Mesendoderm (in vitro differentiated cells): Measurements from ENCODE around the gene PDE6B.
"Not testable (repeated sequence)": the region's sequence is repeated elsewhere in the genome, so short reads cannot be mapped to it uniquely, and the experiment has no call there.

Source experiments
- DNase-seq: peaks from one replicate; pipeline ENCODE4 v3.0.0; 2013
- H2AK5ac ChIP-seq: 2 replicates; pipeline ENCODE4 v1.6.1; 2013; ENCODE audit warnings: low read length, inconsistent platforms
- H2BK120ac ChIP-seq: 2 replicates; pipeline ENCODE4 v1.6.1; 2013; ENCODE audit warnings: low read depth, mild to moderate bottlenecking, low read length, moderate library complexity, mixed read lengths
- H2BK15ac ChIP-seq: replicated peaks from 2 replicates; pipeline ENCODE4 v1.6.1; 2013; ENCODE audit warnings: low read depth, mild to moderate bottlenecking, moderate library complexity
- H2BK5ac ChIP-seq: 2 replicates; pipeline ENCODE4 v1.6.1; 2013; ENCODE audit warnings: low read length, inconsistent platforms
- H3K18ac ChIP-seq: 2 replicates; pipeline ENCODE4 v1.6.1; 2013; ENCODE audit warnings: mild to moderate bottlenecking, low read length, mixed read lengths
- H3K23ac ChIP-seq: one replicate; pipeline ENCODE4 v1.6.1; 2013; ENCODE audit warnings: low read length
- H3K27ac ChIP-seq: 2 replicates; pipeline ENCODE4 v1.5.1; 2013; ENCODE audit warnings: low read depth, mild to moderate bottlenecking, inconsistent platforms, low read length, moderate library complexity
- H3K27me3 ChIP-seq: 2 replicates; pipeline ENCODE4 v1.6.1; 2013; ENCODE audit warnings: low read length, control low read depth, mild to moderate bottlenecking, inconsistent platforms; ENCODE audit not compliant: insufficient read depth, poor library complexity
- H3K36me3 ChIP-seq: 2 replicates; pipeline ENCODE4 v1.6.1; 2013; ENCODE audit warnings: low read length, inconsistent platforms; ENCODE audit not compliant: control insufficient read depth, insufficient read depth
- H3K4ac ChIP-seq: one replicate; pipeline ENCODE4 v1.6.1; 2013; ENCODE audit warnings: low read depth, mild to moderate bottlenecking, low read length, moderate library complexity
- H3K4me1 ChIP-seq: 2 replicates; pipeline ENCODE4 v1.6.1; 2013; ENCODE audit warnings: low read depth, low read length, inconsistent platforms; ENCODE audit not compliant: control insufficient read depth
- H3K4me2 ChIP-seq: 2 replicates; pipeline ENCODE4 v1.6.1; 2013; ENCODE audit warnings: low read length
- H3K4me3 ChIP-seq: 2 replicates; pipeline ENCODE4 v1.5.1; 2013; ENCODE audit warnings: mild to moderate bottlenecking, low read length
- H3K56ac ChIP-seq: one replicate; pipeline ENCODE4 v1.6.1; 2013; ENCODE audit warnings: low read length
- H3K79me1 ChIP-seq: 2 replicates; pipeline ENCODE4 v1.6.1; 2013; ENCODE audit warnings: low read length, inconsistent platforms
- H3K79me2 ChIP-seq: 2 replicates; pipeline ENCODE4 v1.6.1; 2013; ENCODE audit warnings: mild to moderate bottlenecking, low read length; ENCODE audit not compliant: control insufficient read depth, insufficient read depth
- H3K9ac ChIP-seq: 2 replicates; pipeline ENCODE4 v1.6.1; 2013; ENCODE audit warnings: low read length, inconsistent platforms
- H4K5ac ChIP-seq: one replicate; pipeline ENCODE4 v1.6.1; 2013; ENCODE audit warnings: low read length
- H4K8ac ChIP-seq: one replicate; pipeline ENCODE4 v1.6.1; 2013; ENCODE audit warnings: low read depth, mild to moderate bottlenecking, control low read depth, low read length, moderate library complexity
- WGBS: extraction: QIAGEN DNeasy Blood & Tissue Kit; methylation state at CpG from one replicate; pipeline ENCODE4 v1.1.7; 2013; ENCODE audit warnings: low lambda C conversion rate, missing lambda C conversion rate; ENCODE audit not compliant: insufficient coverage; ENCODE audit errors: extremely low coverage; 5-methylcytosine and 5-hydroxymethylcytosine counted together

PDE6B gene

GRCh38 chr4:635066-635835 lies 9.9 kb downstream of the PDE6B start:
- H3K36me3 ChIP-seq, H3K56ac ChIP-seq, H3K79me1 ChIP-seq, H4K8ac ChIP-seq, H2BK5ac ChIP-seq, H2AK5ac ChIP-seq, H3K9ac ChIP-seq, H3K18ac ChIP-seq, H3K4me3 ChIP-seq, H3K79me2 ChIP-seq, H3K4ac ChIP-seq, H3K4me2 ChIP-seq, H2BK15ac ChIP-seq, H2BK120ac ChIP-seq, DNase-seq, H3K4me1 ChIP-seq, H3K23ac ChIP-seq, H4K5ac ChIP-seq, H3K27ac ChIP-seq, H3K27me3 ChIP-seq: not testable (repeated sequence)
- WGBS, result no CpG with 5 or more reads among the region's 46 CpGs

- H3K18ac ChIP-seq, result no peak overlapping the region
- no peaks in the 10 kb centered on the region for H3K79me1 ChIP-seq
- H2BK120ac ChIP-seq, result no peak overlapping the region
- H2BK5ac ChIP-seq, result no peak overlapping the region
- no peak for DNase-seq
- no peak overlapping the region for H3K27ac ChIP-seq
- H3K27me3 ChIP-seq, result no peaks in the 10 kb centered on the region
- no peak overlapping the region for H4K8ac ChIP-seq
- H2AK5ac ChIP-seq, result no peak overlapping the region
- H3K23ac ChIP-seq, result no peak overlapping the region
- H3K56ac ChIP-seq, result no peak overlapping the region
- H3K36me3 ChIP-seq, result no peaks in the 10 kb centered on the region
- no peaks in the 10 kb centered on the region for H3K4me1 ChIP-seq
- H2BK15ac ChIP-seq, result no peak overlapping the region
- no peak overlapping the region for H4K5ac ChIP-seq
- no peak overlapping the region for H3K4ac ChIP-seq
- H3K79me2 ChIP-seq, result no peaks in the 10 kb centered on the region
- no peak overlapping the region for H3K9ac ChIP-seq
- H3K4me3 ChIP-seq, result no peak overlapping the region
- no peak overlapping the region for H3K4me2 ChIP-seq
- no CpG with 5 or more reads among the region's 22 CpGs for WGBS
These were observed 10.7 kb downstream of the PDE6B start for GRCh38 chr4:635851-636627.

- H3K4me2 ChIP-seq, result no peak overlapping the region
- no peaks in the 10 kb centered on the region for H3K79me1 ChIP-seq
- H3K18ac ChIP-seq, result no peak overlapping the region
- no peak overlapping the region for H2BK5ac ChIP-seq
- no peak overlapping the region for H3K4me3 ChIP-seq
- no CpG with 5 or more reads among the region's 13 CpGs for WGBS
- no peaks in the 10 kb centered on the region for H3K27me3 ChIP-seq
- H3K36me3 ChIP-seq, result no peaks in the 10 kb centered on the region
- H4K5ac ChIP-seq, result no peak overlapping the region
- H3K4ac ChIP-seq, result no peak overlapping the region
- H4K8ac ChIP-seq, result no peak overlapping the region
- no peak overlapping the region for H2BK120ac ChIP-seq
- H2BK15ac ChIP-seq, result no peak overlapping the region
- H3K9ac ChIP-seq, result no peak overlapping the region
- H3K27ac ChIP-seq, result no peak overlapping the region
- H2AK5ac ChIP-seq, result no peak overlapping the region
- DNase-seq, result no peak
- no peaks in the 10 kb centered on the region for H3K4me1 ChIP-seq
- no peak overlapping the region for H3K56ac ChIP-seq
- H3K23ac ChIP-seq, result no peak overlapping the region
- no peaks in the 10 kb centered on the region for H3K79me2 ChIP-seq
These were observed 11.3 kb downstream of the PDE6B start for GRCh38 chr4:636628-637159.

- Histone ChIP-seq H3K23ac (no peak overlapping the region), H3K18ac (no peak overlapping the region), H2BK15ac (no peak overlapping the region), H3K36me3 (no peaks in the 10 kb centered on the region), H3K79me1 (no peaks in the 10 kb centered on the region), H2BK120ac (no peak overlapping the region), H3K27me3 (no peaks in the 10 kb centered on the region), H3K4me1 (no peaks in the 10 kb centered on the region), H3K9ac (no peak overlapping the region), H3K27ac (no peak overlapping the region), H4K5ac (no peak overlapping the region), H3K4me3 (no peak overlapping the region), H4K8ac (no peak overlapping the region), H3K4ac (no peak overlapping the region), H3K79me2 (no peaks in the 10 kb centered on the region), H2AK5ac (no peak overlapping the region), H3K56ac (no peak overlapping the region), H2BK5ac (no peak overlapping the region), H3K4me2 (no peak overlapping the region)
- WGBS, result no CpG with 5 or more reads among the region's 32 CpGs
- no peak for DNase-seq
These were observed 12.3 kb downstream of the PDE6B start for GRCh38 chr4:637536-638280.

GRCh38 chr4:642366-642765 lies 17.0 kb downstream of the PDE6B start:
- not testable (repeated sequence) for H3K4me2 ChIP-seq, H2BK5ac ChIP-seq, H3K56ac ChIP-seq, H4K8ac ChIP-seq, H3K36me3 ChIP-seq, H2BK15ac ChIP-seq, DNase-seq, H3K79me2 ChIP-seq, H3K79me1 ChIP-seq, H2AK5ac ChIP-seq, H3K23ac ChIP-seq, H3K4ac ChIP-seq, H3K4me3 ChIP-seq, H2BK120ac ChIP-seq, H3K18ac ChIP-seq, H4K5ac ChIP-seq, H3K9ac ChIP-seq, H3K4me1 ChIP-seq, H3K27ac ChIP-seq, H3K27me3 ChIP-seq
- no CpG with 5 or more reads among the region's 6 CpGs for WGBS
